ENCODE data around the gene NUB1. TPM values are rescaled to one million over a fixed set of nuclear protein-coding genes. Genes with fewer than 3 reads are reported as not detected.

Gene NUB1
- polyA plus RNA-seq, 6 donors from 2014 or later: 36.5 to 89.7 (median 71.1) TPM

GRCh38 chr7:151404216-151405011 lies 62.8 kb downstream of the NUB1 start:
- DNase-seq (no peak), ATAC-seq (ENCODE audit: low read depth in 2 of 2) (no peak)
- H3K27me3 Mint-ChIP-seq: peaks cover 0 to 26% (median 8%) of the 10 kb centered on the region in 3 donors
- no peaks in the 10 kb centered on the region for H3K36me3 Mint-ChIP-seq
- H3K9me3 Mint-ChIP-seq: no peaks in the 10 kb centered on the region
- H3K4me1 Mint-ChIP-seq: peaks cover 15 to 26% (median 20%) of the 10 kb centered on the region in 3 donors
- H3K27ac Mint-ChIP-seq: peak overlapping the region in 4 of 6 donors; percentile 47 to 77 (median 64)
- H3K4me3 Mint-ChIP-seq: no peak overlapping the region

GRCh38 chr7:151405056-151405455 lies 63.4 kb downstream of the NUB1 start:
- Mint-ChIP-seq H3K4me1 (peaks cover 15 to 24% (median 20%) of the 10 kb centered on the region in 3 donors), H3K4me3 (no peak overlapping the region), H3K27ac (peak overlapping the region in 3 of 6 donors; percentile 47 to 77 (median 54)), H3K9me3 (no peaks in the 10 kb centered on the region), H3K27me3 (peaks cover 0 to 26% (median 9%) of the 10 kb centered on the region in 3 donors), H3K36me3 (no peaks in the 10 kb centered on the region)
- DNase-seq: no peak
- no peak for ATAC-seq (ENCODE audit: low read depth in 2 of 2)

GRCh38 chr7:151405588-151405987 lies 64.0 kb downstream of the NUB1 start:
- no peaks in the 10 kb centered on the region for H3K36me3 Mint-ChIP-seq
- no peaks in the 10 kb centered on the region for H3K9me3 Mint-ChIP-seq
- H3K4me1 Mint-ChIP-seq: peaks cover 15 to 23% (median 19%) of the 10 kb centered on the region in 3 donors
- no peak overlapping the region for H3K4me3 Mint-ChIP-seq
- ATAC-seq (ENCODE audit: low read depth in 2 of 2) (no peak), DNase-seq (no peak)
- peaks cover 2 to 24% (median 14%) of the 10 kb centered on the region in 3 donors for H3K27me3 Mint-ChIP-seq
- H3K27ac Mint-ChIP-seq: peak overlapping the region in 2 of 6 donors; percentile 54 to 72

- H3K27ac Mint-ChIP-seq: peak overlapping the region in 3 of 6 donors; percentile 4 to 59 (median 54)
- peak overlapping the region in 1 of 8 donors; percentile 44 for H3K4me3 Mint-ChIP-seq
- no peaks in the 10 kb centered on the region for H3K9me3 Mint-ChIP-seq
- no peak for DNase-seq
- peaks cover 16 to 23% (median 19%) of the 10 kb centered on the region in 3 donors for H3K4me1 Mint-ChIP-seq
- ATAC-seq (ENCODE audit: low read depth in 2 of 2): no peak
- H3K27me3 Mint-ChIP-seq: peaks cover 9 to 26% (median 21%) of the 10 kb centered on the region in 3 donors
- no peaks in the 10 kb centered on the region for H3K36me3 Mint-ChIP-seq
Observed at GRCh38 chr7:151406051-151406875, 64.7 kb downstream of the NUB1 start.

- Mint-ChIP-seq H3K4me3 (peak overlapping the region in 2 of 8 donors; percentile 44 to 54), H3K9me3 (no peaks in the 10 kb centered on the region), H3K27me3 (peaks cover 16 to 34% (median 28%) of the 10 kb centered on the region in 3 donors), H3K36me3 (no peaks in the 10 kb centered on the region), H3K4me1 (peaks cover 14 to 23% (median 22%) of the 10 kb centered on the region in 3 donors), H3K27ac (peak overlapping the region in 4 of 6 donors; percentile 59 to 89 (median 76))
- no peak for ATAC-seq (ENCODE audit: low read depth in 2 of 2)
- no peak for DNase-seq
Observed at GRCh38 chr7:151406886-151407583, 65.4 kb downstream of the NUB1 start.

- Mint-ChIP-seq H3K27ac (peak overlapping the region; percentile 58 to 94 (median 90)), H3K4me1 (peaks cover 14 to 23% (median 22%) of the 10 kb centered on the region in 3 donors), H3K4me3 (peak overlapping the region in 7 of 8 donors; percentile 58 to 88 (median 69)), H3K36me3 (no peaks in the 10 kb centered on the region), H3K27me3 (peaks cover 31 to 47% (median 42%) of the 10 kb centered on the region in 3 donors), H3K9me3 (no peaks in the 10 kb centered on the region)
- no peak for ATAC-seq (ENCODE audit: low read depth in 2 of 2)
- DNase-seq: no peak
Observed at GRCh38 chr7:151408498-151408838, 66.9 kb downstream of the NUB1 start.

- no peaks in the 10 kb centered on the region for H3K9me3 Mint-ChIP-seq
- ATAC-seq (ENCODE audit: low read depth in 2 of 2) (peak; percentile 79 to 80), DNase-seq (peak; percentile 72)
- H3K4me3 Mint-ChIP-seq: peak overlapping the region; percentile 31 to 88 (median 67)
- H3K4me1 Mint-ChIP-seq: peaks cover 14 to 23% (median 22%) of the 10 kb centered on the region in 3 donors
- H3K27ac Mint-ChIP-seq: peak overlapping the region; percentile 87 to 94 (median 90)
- peaks cover 36 to 51% (median 48%) of the 10 kb centered on the region in 3 donors for H3K27me3 Mint-ChIP-seq
- no peaks in the 10 kb centered on the region for H3K36me3 Mint-ChIP-seq
Observed at GRCh38 chr7:151408839-151409666, 67.4 kb downstream of the NUB1 start.

- peak in 1 of 2 donors; percentile 4 for ATAC-seq (ENCODE audit: low read depth in 2 of 2)
- no peak for DNase-seq
- H3K4me1 Mint-ChIP-seq: peaks cover 14 to 23% (median 22%) of the 10 kb centered on the region in 3 donors
- H3K27me3 Mint-ChIP-seq: peaks cover 44 to 58% (median 54%) of the 10 kb centered on the region in 3 donors
- peak within 1 kb of the TSS; percentile 89 to 95 (median 90) for H3K27ac Mint-ChIP-seq
- H3K9me3 Mint-ChIP-seq: peaks cover 0 to 2% (median 0%) of the 10 kb centered on the region in 7 donors
- no peaks in the 10 kb centered on the region for H3K36me3 Mint-ChIP-seq
- H3K4me3 Mint-ChIP-seq: peak within 1 kb of the TSS; percentile 58 to 88 (median 79)
Observed at GRCh38 chr7:151409667-151410404, 68.2 kb downstream of the NUB1 start, which contains the start of gene WDR86. TSS of gene WDR86 (minus strand) at chr7:151410038. CDS start at chr7:151409589, 449 bp downstream.

- Mint-ChIP-seq H3K36me3 (no peaks in the 10 kb centered on the region), H3K4me3 (peak overlapping the region; percentile 4 to 85 (median 64)), H3K27ac (peak overlapping the region in 5 of 6 donors; percentile 48 to 95 (median 94)), H3K9me3 (peaks cover 0 to 2% (median 0%) of the 10 kb centered on the region in 7 donors), H3K27me3 (peaks cover 49 to 64% (median 60%) of the 10 kb centered on the region in 3 donors), H3K4me1 (peaks cover 14 to 23% (median 22%) of the 10 kb centered on the region in 3 donors)
- no peak for ATAC-seq (ENCODE audit: low read depth in 2 of 2)
- no peak for DNase-seq
Observed at GRCh38 chr7:151410405-151411390, 69.1 kb downstream of the NUB1 start.

GRCh38 chr7:151411551-151411950 lies 69.9 kb downstream of the NUB1 start:
- Mint-ChIP-seq H3K9me3 (peaks cover 0 to 2% (median 0%) of the 10 kb centered on the region in 7 donors), H3K4me1 (peaks cover 14 to 23% (median 22%) of the 10 kb centered on the region in 3 donors), H3K27ac (peak overlapping the region in 4 of 6 donors; percentile 18 to 95 (median 71)), H3K27me3 (peaks cover 53 to 67% (median 65%) of the 10 kb centered on the region in 3 donors), H3K36me3 (no peaks in the 10 kb centered on the region), H3K4me3 (peak overlapping the region in 6 of 8 donors; percentile 4 to 83 (median 52))
- ATAC-seq (ENCODE audit: low read depth in 2 of 2) (peak; percentile 5 to 7), DNase-seq (peak; percentile 44)
